Renal cortical epithelial cell (primary cell): ENCODE measurements around the gene ZNF521. TPM values are rescaled to one million over a fixed set of nuclear protein-coding genes. Genes with fewer than 3 reads are reported as not detected.

Experiments
- DNase-seq: peaks from one replicate; pipeline ENCODE4 v3.0.0-alpha.2; 2011; ENCODE audit warnings: low read depth
- total RNA-seq: library from RNA; depleted of rRNA; stranded (reverse); fragments of >200 nt; gene quantifications from 2 replicates; pipeline ENCODE4 v1.2.3, GENCODE V29; 2014

The ZNF521 gene
- total RNA-seq, 1 donor from 2014 or later: 1.3 TPM

- no peak for DNase-seq
These were observed 226.3 kb downstream of the ZNF521 start for GRCh38 chr18:25125680-25126079.

- no peak for DNase-seq
These were observed 228.3 kb downstream of the ZNF521 start for GRCh38 chr18:25123438-25124232.

GRCh38 chr18:25121442-25121841, 230.5 kb downstream of the ZNF521 start:
- DNase-seq: no peak

GRCh38 chr18:25113566-25113965, 238.4 kb downstream of the ZNF521 start:
- no peak for DNase-seq

- DNase-seq: no peak
These were observed 239.0 kb downstream of the ZNF521 start for GRCh38 chr18:25112821-25113434.

GRCh38 chr18:25111377-25112288, 240.3 kb downstream of the ZNF521 start:
- no peak for DNase-seq

- DNase-seq: no peak
These were observed 242.5 kb downstream of the ZNF521 start for GRCh38 chr18:25109484-25109883.

GRCh38 chr18:25103468-25104155, 248.4 kb downstream of the ZNF521 start:
- no peak for DNase-seq

GRCh38 chr18:25102662-25103061, 249.3 kb downstream of the ZNF521 start:
- DNase-seq: peak; percentile 11

- DNase-seq: peak; percentile 9
These were observed 251.5 kb downstream of the ZNF521 start for GRCh38 chr18:25100418-25100817.

- DNase-seq: no peak
These were observed 252.1 kb downstream of the ZNF521 start for GRCh38 chr18:25099895-25100294.

GRCh38 chr18:25097569-25098056, 254.4 kb downstream of the ZNF521 start:
- no peak for DNase-seq

- DNase-seq: no peak
These were observed 254.9 kb downstream of the ZNF521 start for GRCh38 chr18:25097057-25097456.

GRCh38 chr18:25093141-25093540, 258.8 kb downstream of the ZNF521 start:
- DNase-seq: peak; percentile 9

- DNase-seq: no peak
These were observed 262.5 kb downstream of the ZNF521 start for GRCh38 chr18:25089470-25089869.

GRCh38 chr18:25086876-25087275, 265.1 kb downstream of the ZNF521 start:
- no peak for DNase-seq

GRCh38 chr18:25081001-25081400, 271.0 kb downstream of the ZNF521 start:
- DNase-seq: no peak

GRCh38 chr18:25080211-25080610, 271.8 kb downstream of the ZNF521 start:
- DNase-seq: no peak

- no peak for DNase-seq
These were observed 273.8 kb downstream of the ZNF521 start for GRCh38 chr18:25077944-25078723.

GRCh38 chr18:25077038-25077943, 274.7 kb downstream of the ZNF521 start:
- no peak for DNase-seq
